ENCODE data around the gene NAMPT.

Gene NAMPT

GRCh38 chr7:106222545-106222944, 62.2 kb downstream of the NAMPT start:
- H3K79me2 ChIP-seq (ENCODE audit: insufficient read depth, low read length) = no peaks in the 10 kb centered on the region
- TF ChIP-seq CTCF (IDR thresholded peaks at IDR 0.05; ENCODE audit: low read length) (no peak), EZH2 (IDR thresholded peaks at IDR 0.05; ENCODE audit: borderline replicate concordance, low read length) (no peak)
- no peak overlapping the region for H3K9ac ChIP-seq (ENCODE audit: low read length)
- H3K36me3 ChIP-seq (ENCODE audit: insufficient read depth, low read length) = no peaks in the 10 kb centered on the region
- H3K27ac ChIP-seq (ENCODE audit: low read depth, low read length, poor library complexity, severe bottlenecking) = no peak overlapping the region
- H3K4me1 ChIP-seq (ENCODE audit: insufficient read depth, low read length, severe bottlenecking) = no peaks in the 10 kb centered on the region
- H3K4me2 ChIP-seq (ENCODE audit: low read length) = no peak overlapping the region
- no peak overlapping the region for H2AFZ ChIP-seq (ENCODE audit: low read length)
- H3K27me3 ChIP-seq (ENCODE audit: insufficient read depth, low read length) = no peaks in the 10 kb centered on the region
- H4K20me1 ChIP-seq (ENCODE audit: insufficient read depth, low read length) = no peaks in the 10 kb centered on the region
- no peak overlapping the region for H3K4me3 ChIP-seq (ENCODE audit: low read depth, low read length, poor library complexity, severe bottlenecking)
- H3F3A ChIP-seq (ENCODE audit: insufficient read depth, low read length) = no peaks in the 10 kb centered on the region
- no peaks in the 10 kb centered on the region for H3K9me3 ChIP-seq (ENCODE audit: low read length)
- H3K9me2 ChIP-seq (ENCODE audit: low read depth, low read length) = no peaks in the 10 kb centered on the region

- Histone ChIP-seq H3K36me3 (ENCODE audit: insufficient read depth, low read length) (no peaks in the 10 kb centered on the region), H3K79me2 (ENCODE audit: insufficient read depth, low read length) (no peaks in the 10 kb centered on the region), H3K4me2 (ENCODE audit: low read length) (no peak overlapping the region), H3K9me3 (ENCODE audit: low read length) (no peaks in the 10 kb centered on the region), H3K9ac (ENCODE audit: low read length) (no peak overlapping the region), H3K27me3 (ENCODE audit: insufficient read depth, low read length) (no peaks in the 10 kb centered on the region), H3K4me3 (ENCODE audit: low read depth, low read length, poor library complexity, severe bottlenecking) (no peak overlapping the region), H2AFZ (ENCODE audit: low read length) (no peak overlapping the region), H3K4me1 (ENCODE audit: insufficient read depth, low read length, severe bottlenecking) (no peaks in the 10 kb centered on the region), H3K27ac (ENCODE audit: low read depth, low read length, poor library complexity, severe bottlenecking) (no peak overlapping the region), H4K20me1 (ENCODE audit: insufficient read depth, low read length) (no peaks in the 10 kb centered on the region), H3K9me2 (ENCODE audit: low read depth, low read length) (no peaks in the 10 kb centered on the region), H3F3A (ENCODE audit: insufficient read depth, low read length) (no peaks in the 10 kb centered on the region)
- TF ChIP-seq EZH2 (IDR thresholded peaks at IDR 0.05; ENCODE audit: borderline replicate concordance, low read length) (no peak), CTCF (IDR thresholded peaks at IDR 0.05; ENCODE audit: low read length) (no peak)
Observed at GRCh38 chr7:106220307-106220706, 64.5 kb downstream of the NAMPT start.

- Histone ChIP-seq H3K4me1 (ENCODE audit: insufficient read depth, low read length, severe bottlenecking) (no peaks in the 10 kb centered on the region), H4K20me1 (ENCODE audit: insufficient read depth, low read length) (no peaks in the 10 kb centered on the region), H3K4me2 (ENCODE audit: low read length) (no peak overlapping the region), H2AFZ (ENCODE audit: low read length) (no peak overlapping the region), H3K4me3 (ENCODE audit: low read depth, low read length, poor library complexity, severe bottlenecking) (no peak overlapping the region), H3K9me2 (ENCODE audit: low read depth, low read length) (no peaks in the 10 kb centered on the region), H3K9ac (ENCODE audit: low read length) (no peak overlapping the region), H3K27ac (ENCODE audit: low read depth, low read length, poor library complexity, severe bottlenecking) (no peak overlapping the region), H3F3A (ENCODE audit: insufficient read depth, low read length) (no peaks in the 10 kb centered on the region), H3K27me3 (ENCODE audit: insufficient read depth, low read length) (no peaks in the 10 kb centered on the region), H3K9me3 (ENCODE audit: low read length) (no peaks in the 10 kb centered on the region), H3K79me2 (ENCODE audit: insufficient read depth, low read length) (no peaks in the 10 kb centered on the region), H3K36me3 (ENCODE audit: insufficient read depth, low read length) (no peaks in the 10 kb centered on the region)
- TF ChIP-seq EZH2 (IDR thresholded peaks at IDR 0.05; ENCODE audit: borderline replicate concordance, low read length) (no peak), CTCF (IDR thresholded peaks at IDR 0.05; ENCODE audit: low read length) (no peak)
Observed at GRCh38 chr7:106219170-106219569, 65.6 kb downstream of the NAMPT start.
